Measurements from ENCODE around the gene PSMG2.

PSMG2 gene

GRCh38 chr18:12742453-12742852, 39.6 kb downstream of the PSMG2 start:
- H3K4me3 ChIP-seq (ENCODE audit: low read depth, low read length) = no peak overlapping the region
- DNase-seq (ENCODE audit: low read depth, low spot score) = peak; percentile 35

GRCh38 chr18:12744103-12744502, 41.3 kb downstream of the PSMG2 start:
- DNase-seq (ENCODE audit: low read depth, low spot score) = peak; percentile 76
- H3K4me3 ChIP-seq (ENCODE audit: low read depth, low read length) = no peak overlapping the region
- peak; percentile 61 for TF ChIP-seq CTCF (IDR thresholded peaks at IDR 0.05; ENCODE audit: low read depth, low read length)
- in situ Hi-C loops (cut with HindIII; ENCODE audit: low sequenced_read_pairs) = no loop called here

More at GRCh38 chr18:12742453-12742852, 39.6 kb downstream of the PSMG2 start:
- in situ Hi-C loops (cut with HindIII; ENCODE audit: low sequenced_read_pairs) = no loop called here
- no peak for TF ChIP-seq CTCF (IDR thresholded peaks at IDR 0.05; ENCODE audit: low read depth, low read length)

- no peak for TF ChIP-seq CTCF (IDR thresholded peaks at IDR 0.05; ENCODE audit: low read depth, low read length)
- DNase-seq (ENCODE audit: low read depth, low spot score) = no peak
- H3K4me3 ChIP-seq (ENCODE audit: low read depth, low read length) = no peak overlapping the region
- in situ Hi-C loops (cut with HindIII; ENCODE audit: low sequenced_read_pairs) = no loop called here
These were observed 42.4 kb downstream of the PSMG2 start for GRCh38 chr18:12745095-12745795.

- no peak overlapping the region for H3K4me3 ChIP-seq (ENCODE audit: low read depth, low read length)
- no peak for TF ChIP-seq CTCF (IDR thresholded peaks at IDR 0.05; ENCODE audit: low read depth, low read length)
These were observed 44.9 kb downstream of the PSMG2 start for GRCh38 chr18:12747530-12748315.

GRCh38 chr18:12748671-12749070, 45.8 kb downstream of the PSMG2 start:
- TF ChIP-seq CTCF (IDR thresholded peaks at IDR 0.05; ENCODE audit: low read depth, low read length) = no peak
- in situ Hi-C loops (cut with HindIII; ENCODE audit: low sequenced_read_pairs) = no loop called here
- DNase-seq (ENCODE audit: low read depth, low spot score) = no peak
- H3K4me3 ChIP-seq (ENCODE audit: low read depth, low read length) = no peak overlapping the region

More at GRCh38 chr18:12747530-12748315, 44.9 kb downstream of the PSMG2 start:
- DNase-seq (ENCODE audit: low read depth, low spot score) = no peak
- in situ Hi-C loops (cut with HindIII; ENCODE audit: low sequenced_read_pairs) = no loop called here

GRCh38 chr18:12749121-12749520, 46.3 kb downstream of the PSMG2 start:
- DNase-seq (ENCODE audit: low read depth, low spot score) = no peak
- TF ChIP-seq CTCF (IDR thresholded peaks at IDR 0.05; ENCODE audit: low read depth, low read length) = no peak
- H3K4me3 ChIP-seq (ENCODE audit: low read depth, low read length) = no peak overlapping the region
- in situ Hi-C loops (cut with HindIII; ENCODE audit: low sequenced_read_pairs) = no loop called here
